Activated CD8-positive, alpha-beta memory T cell treated with anti-CD3 and anti-CD28 coated beads, Interleukin-2, amount 10 ng/mL, durations not matched to agents 7 days and 5 days (primary cell): ENCODE measurements around the gene SLC4A3. TPM values are rescaled to one million over a fixed set of nuclear protein-coding genes. Genes with fewer than 3 reads are reported as not detected.

Experiments
- ATAC-seq: fragments of 150-1000 bp; cut with Tn5 transposase; one replicate; pipeline ENCODE4 v1.10.0; 2021; ENCODE audit warnings: moderate library complexity
- CTCF ChIA-PET: fragments of 350-600 bp; sonication (Branson Sonifier 250); formaldehyde crosslinking; loops from one replicate; lab custom pipeline; 2021; ENCODE audit warnings: antibody characterized with exemption; lab: Charles Lee
- DNase-seq: peaks from one replicate; pipeline ENCODE4 v3.0.0-alpha.2; 2020
- H3K27ac Mint-ChIP-seq: one replicate; pipeline ENCODE4 v1.8.0; 2021; ENCODE audit warnings: mild to moderate bottlenecking, mixed read lengths
- H3K27me3 Mint-ChIP-seq: one replicate; pipeline ENCODE4 v1.8.0; 2021; ENCODE audit warnings: mixed read lengths
- H3K36me3 Mint-ChIP-seq: one replicate; pipeline ENCODE4 v1.8.0; 2021; ENCODE audit warnings: mild to moderate bottlenecking, mixed read lengths
- H3K4me1 Mint-ChIP-seq: one replicate; pipeline ENCODE4 v1.8.0; 2021; ENCODE audit warnings: mixed read lengths
- H3K4me3 Mint-ChIP-seq: one replicate; pipeline ENCODE4 v1.8.0; 2021; ENCODE audit warnings: mild to moderate bottlenecking, moderate library complexity, mixed read lengths
- H3K9me3 Mint-ChIP-seq: one replicate; pipeline ENCODE4 v1.8.0; 2022; ENCODE audit warnings: low read depth, mixed read lengths
- total RNA-seq, 2 experiments: library from RNA; stranded (reverse); gene quantifications; one replicate each; pipeline ENCODE4 v1.2.3, GENCODE V29; 2021

SLC4A3 gene
- total RNA-seq, 2 experiments from 2014 or later, result not detected

- H3K4me3 Mint-ChIP-seq, result no peak overlapping the region
- no peaks in the 10 kb centered on the region for H3K9me3 Mint-ChIP-seq
- no peaks in the 10 kb centered on the region for H3K27me3 Mint-ChIP-seq
- no peaks in the 10 kb centered on the region for H3K4me1 Mint-ChIP-seq
- CTCF ChIA-PET, result interaction anchor here (1.1 to 2.4 kb wide), 2 partner anchors 46 to 64 kb away, joined by 3 to 9 read pairs; no protein-coding TSS in a partner anchor
- DNase-seq (no peak), ATAC-seq (no peak)
- peaks cover 3% of the 10 kb centered on the region for H3K36me3 Mint-ChIP-seq
- no peak overlapping the region for H3K27ac Mint-ChIP-seq
These were observed 21.8 kb upstream of the SLC4A3 start for GRCh38 chr2:219605607-219605954.

GRCh38 chr2:219607931-219608330, 19.5 kb upstream of the SLC4A3 start:
- Mint-ChIP-seq H3K27me3 (no peaks in the 10 kb centered on the region), H3K4me3 (no peak overlapping the region), H3K36me3 (peaks cover 1% of the 10 kb centered on the region), H3K27ac (no peak overlapping the region), H3K9me3 (no peaks in the 10 kb centered on the region), H3K4me1 (peaks cover 6% of the 10 kb centered on the region)
- ATAC-seq (no peak), DNase-seq (no peak)
- CTCF ChIA-PET, result interaction anchor here (1.1 to 1.9 kb wide), 2 partner anchors 11 to 131 kb away, joined by 3 to 4 read pairs; partner anchors contain the start of gene STK11IP

- DNase-seq (no peak), ATAC-seq (no peak)
- CTCF ChIA-PET, result interaction anchor here (1.1 to 1.9 kb wide), 2 partner anchors 11 to 132 kb away, joined by 3 to 4 read pairs; partner anchors contain the start of gene STK11IP
- no peak overlapping the region for H3K27ac Mint-ChIP-seq
- H3K9me3 Mint-ChIP-seq, result no peaks in the 10 kb centered on the region
- H3K36me3 Mint-ChIP-seq, result peaks cover 1% of the 10 kb centered on the region
- H3K4me3 Mint-ChIP-seq, result no peak overlapping the region
- H3K4me1 Mint-ChIP-seq, result peaks cover 6% of the 10 kb centered on the region
- no peaks in the 10 kb centered on the region for H3K27me3 Mint-ChIP-seq
These were observed 18.9 kb upstream of the SLC4A3 start for GRCh38 chr2:219608399-219608964.

GRCh38 chr2:219609149-219609750, 18.2 kb upstream of the SLC4A3 start:
- H3K27ac Mint-ChIP-seq, result peak overlapping the region; percentile 23
- no peak for DNase-seq
- H3K4me1 Mint-ChIP-seq, result peaks cover 6% of the 10 kb centered on the region
- peaks cover 1% of the 10 kb centered on the region for H3K36me3 Mint-ChIP-seq
- H3K4me3 Mint-ChIP-seq, result no peak overlapping the region
- no peaks in the 10 kb centered on the region for H3K27me3 Mint-ChIP-seq
- no peak for ATAC-seq
- CTCF ChIA-PET, result interaction anchor here (1.1 kb wide), 1 partner anchor 12 kb away, joined by 3 read pairs; the partner anchor contains the start of gene STK11IP
- no peaks in the 10 kb centered on the region for H3K9me3 Mint-ChIP-seq

GRCh38 chr2:219611306-219611705, 16.1 kb upstream of the SLC4A3 start:
- Mint-ChIP-seq H3K4me3 (no peak overlapping the region), H3K4me1 (peaks cover 6% of the 10 kb centered on the region), H3K27ac (no peak overlapping the region), H3K36me3 (peaks cover 2% of the 10 kb centered on the region), H3K27me3 (no peaks in the 10 kb centered on the region), H3K9me3 (no peaks in the 10 kb centered on the region)
- no peak for ATAC-seq
- CTCF ChIA-PET, result interaction anchor here (1.4 kb wide), 1 partner anchor 8 kb away, joined by 3 read pairs; no protein-coding TSS in a partner anchor
- DNase-seq, result no peak

GRCh38 chr2:219611866-219612576, 15.4 kb upstream of the SLC4A3 start:
- Mint-ChIP-seq H3K9me3 (no peaks in the 10 kb centered on the region), H3K27ac (no peak overlapping the region), H3K4me3 (no peak overlapping the region), H3K36me3 (peaks cover 2% of the 10 kb centered on the region), H3K4me1 (peaks cover 6% of the 10 kb centered on the region), H3K27me3 (no peaks in the 10 kb centered on the region)
- CTCF ChIA-PET, result interaction anchor here (1.4 kb wide), 1 partner anchor 8 kb away, joined by 3 read pairs; no protein-coding TSS in a partner anchor
- no peak for ATAC-seq
- DNase-seq, result no peak

- DNase-seq (no peak), ATAC-seq (no peak)
- no peak overlapping the region for H3K27ac Mint-ChIP-seq
- H3K4me1 Mint-ChIP-seq, result peaks cover 6% of the 10 kb centered on the region
- no peaks in the 10 kb centered on the region for H3K9me3 Mint-ChIP-seq
- H3K36me3 Mint-ChIP-seq, result peaks cover 2% of the 10 kb centered on the region
- H3K27me3 Mint-ChIP-seq, result no peaks in the 10 kb centered on the region
- H3K4me3 Mint-ChIP-seq, result no peak overlapping the region
- CTCF ChIA-PET, result no interaction called here
These were observed 14.7 kb upstream of the SLC4A3 start for GRCh38 chr2:219612577-219613286.

- H3K27ac Mint-ChIP-seq, result no peak overlapping the region
- no peaks in the 10 kb centered on the region for H3K9me3 Mint-ChIP-seq
- H3K27me3 Mint-ChIP-seq, result no peaks in the 10 kb centered on the region
- peaks cover 2% of the 10 kb centered on the region for H3K36me3 Mint-ChIP-seq
- H3K4me3 Mint-ChIP-seq, result no peak overlapping the region
- CTCF ChIA-PET, result interaction anchor here (1.1 kb wide), 1 partner anchor 71 kb away, joined by 3 read pairs; no protein-coding TSS in a partner anchor
- DNase-seq (no peak), ATAC-seq (no peak)
- H3K4me1 Mint-ChIP-seq, result peaks cover 6% of the 10 kb centered on the region
These were observed 13.9 kb upstream of the SLC4A3 start for GRCh38 chr2:219613461-219614070.

- Mint-ChIP-seq H3K4me3 (no peak overlapping the region), H3K9me3 (no peaks in the 10 kb centered on the region), H3K27me3 (no peaks in the 10 kb centered on the region), H3K36me3 (peaks cover 2% of the 10 kb centered on the region), H3K27ac (no peak overlapping the region), H3K4me1 (peaks cover 6% of the 10 kb centered on the region)
- no peak for DNase-seq
- CTCF ChIA-PET, result interaction anchor here (1.1 kb wide), 1 partner anchor 72 kb away, joined by 3 read pairs; no protein-coding TSS in a partner anchor
- no peak for ATAC-seq
These were observed 13.2 kb upstream of the SLC4A3 start for GRCh38 chr2:219614076-219614860.

GRCh38 chr2:219615036-219615435, 12.4 kb upstream of the SLC4A3 start:
- Mint-ChIP-seq H3K4me1 (peaks cover 6% of the 10 kb centered on the region), H3K4me3 (no peak overlapping the region), H3K27ac (no peak overlapping the region), H3K9me3 (no peaks in the 10 kb centered on the region), H3K27me3 (no peaks in the 10 kb centered on the region), H3K36me3 (peaks cover 2% of the 10 kb centered on the region)
- DNase-seq (no peak), ATAC-seq (no peak)
- CTCF ChIA-PET, result interaction anchor here (1.1 kb wide), 1 partner anchor 73 kb away, joined by 3 read pairs; no protein-coding TSS in a partner anchor

- Mint-ChIP-seq H3K27me3 (no peaks in the 10 kb centered on the region), H3K36me3 (peaks cover 2% of the 10 kb centered on the region), H3K4me1 (peaks cover 6% of the 10 kb centered on the region), H3K27ac (no peak overlapping the region), H3K9me3 (no peaks in the 10 kb centered on the region), H3K4me3 (no peak overlapping the region)
- DNase-seq (no peak), ATAC-seq (no peak)
- CTCF ChIA-PET, result no interaction called here
These were observed 11.5 kb upstream of the SLC4A3 start for GRCh38 chr2:219615894-219616293.

- ATAC-seq (no peak), DNase-seq (no peak)
- no peak overlapping the region for H3K27ac Mint-ChIP-seq
- H3K27me3 Mint-ChIP-seq, result no peaks in the 10 kb centered on the region
- H3K36me3 Mint-ChIP-seq, result peaks cover 2% of the 10 kb centered on the region
- H3K4me1 Mint-ChIP-seq, result peaks cover 6% of the 10 kb centered on the region
- CTCF ChIA-PET, result interaction anchor here (0.5 kb wide), 1 partner anchor 683 kb away, joined by 3 read pairs; no protein-coding TSS in a partner anchor
- no peaks in the 10 kb centered on the region for H3K9me3 Mint-ChIP-seq
- no peak overlapping the region for H3K4me3 Mint-ChIP-seq
These were observed 10.9 kb upstream of the SLC4A3 start for GRCh38 chr2:219616550-219616949.
